Measurements from ENCODE around the gene AGBL2.

DNA sequence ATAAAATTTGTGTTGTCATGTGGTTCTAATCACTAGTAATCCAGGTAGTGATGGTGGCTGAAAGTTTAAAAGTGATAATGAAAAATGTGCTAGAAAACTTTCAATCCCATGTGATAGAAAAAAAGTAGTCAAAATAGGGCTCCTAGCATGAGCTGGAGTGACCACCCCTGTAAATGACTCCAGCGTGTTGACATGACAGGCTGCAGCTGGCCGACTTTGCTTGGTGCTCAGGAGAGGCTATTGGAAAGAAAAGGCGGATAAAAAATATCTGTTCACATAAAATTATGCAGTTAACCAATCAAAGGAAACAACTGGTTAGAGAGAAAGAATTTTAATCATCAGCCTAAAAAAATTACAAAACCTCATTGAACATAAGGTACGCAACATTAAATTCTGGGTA lies 55.9 kb downstream of the AGBL2 start:
- no peak for TF ChIP-seq EZH2 (IDR thresholded peaks at IDR 0.05; ENCODE audit: borderline replicate concordance, low read depth, low read length, severe bottlenecking)
- TF ChIP-seq, protein P1, sequence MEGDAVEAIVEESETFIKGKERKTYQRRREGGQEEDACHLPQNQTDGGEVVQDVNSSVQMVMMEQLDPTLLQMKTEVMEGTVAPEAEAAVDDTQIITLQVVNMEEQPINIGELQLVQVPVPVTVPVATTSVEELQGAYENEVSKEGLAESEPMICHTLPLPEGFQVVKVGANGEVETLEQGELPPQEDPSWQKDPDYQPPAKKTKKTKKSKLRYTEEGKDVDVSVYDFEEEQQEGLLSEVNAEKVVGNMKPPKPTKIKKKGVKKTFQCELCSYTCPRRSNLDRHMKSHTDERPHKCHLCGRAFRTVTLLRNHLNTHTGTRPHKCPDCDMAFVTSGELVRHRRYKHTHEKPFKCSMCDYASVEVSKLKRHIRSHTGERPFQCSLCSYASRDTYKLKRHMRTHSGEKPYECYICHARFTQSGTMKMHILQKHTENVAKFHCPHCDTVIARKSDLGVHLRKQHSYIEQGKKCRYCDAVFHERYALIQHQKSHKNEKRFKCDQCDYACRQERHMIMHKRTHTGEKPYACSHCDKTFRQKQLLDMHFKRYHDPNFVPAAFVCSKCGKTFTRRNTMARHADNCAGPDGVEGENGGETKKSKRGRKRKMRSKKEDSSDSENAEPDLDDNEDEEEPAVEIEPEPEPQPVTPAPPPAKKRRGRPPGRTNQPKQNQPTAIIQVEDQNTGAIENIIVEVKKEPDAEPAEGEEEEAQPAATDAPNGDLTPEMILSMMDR (IDR thresholded peaks at IDR 0.05; ENCODE audit: borderline replicate concordance, extremely low read depth, low read length, poor library complexity, severe bottlenecking), result no peak
